Sciatic nerve (tissue), 2 donors: ENCODE measurements around the gene IL17B. TPM values are rescaled to one million over a fixed set of nuclear protein-coding genes. Genes with fewer than 3 reads are reported as not detected.
A peak's percentile ranks its signal among the peaks of the same experiment; 100 is the strongest.
"Not testable (repeated sequence)": the region's sequence is repeated elsewhere in the genome, so short reads cannot be mapped to it uniquely, and the experiment has no call there.

ENCODE experiments used
- ATAC-seq: fragments of 200-7000 bp; cut with Tn5 transposase; one replicate; pipeline ENCODE4 v1.9.1; 2020; ENCODE audit warnings: mild to moderate bottlenecking, moderate library complexity
- DNase-seq: peaks from one replicate; pipeline ENCODE4 v3.0.0-alpha.2; 2020; ENCODE audit warnings: low spot score
- intact Hi-C: fragments of 100-400 bp; cut with DNase I; formaldehyde crosslinking; loops from one replicate; pipeline ENCODE4 v1.14.2; 2022
- total RNA-seq: library from RNA; stranded (reverse); fragmentation: NEBNext Ultra II Directional; extraction: Animal tissue kit (Norgen Biotek cat#: 25700); gene quantifications from one replicate; pipeline ENCODE4 v1.2.1, GENCODE V29; 2021
- donor health status: DM: no; HTN: no; CAD: no.
- donor health status: DM: no; HTN: no; CAD: no.

IL17B gene
- total RNA-seq, 1 donor from 2014 or later, result 51.7 TPM

DNA sequence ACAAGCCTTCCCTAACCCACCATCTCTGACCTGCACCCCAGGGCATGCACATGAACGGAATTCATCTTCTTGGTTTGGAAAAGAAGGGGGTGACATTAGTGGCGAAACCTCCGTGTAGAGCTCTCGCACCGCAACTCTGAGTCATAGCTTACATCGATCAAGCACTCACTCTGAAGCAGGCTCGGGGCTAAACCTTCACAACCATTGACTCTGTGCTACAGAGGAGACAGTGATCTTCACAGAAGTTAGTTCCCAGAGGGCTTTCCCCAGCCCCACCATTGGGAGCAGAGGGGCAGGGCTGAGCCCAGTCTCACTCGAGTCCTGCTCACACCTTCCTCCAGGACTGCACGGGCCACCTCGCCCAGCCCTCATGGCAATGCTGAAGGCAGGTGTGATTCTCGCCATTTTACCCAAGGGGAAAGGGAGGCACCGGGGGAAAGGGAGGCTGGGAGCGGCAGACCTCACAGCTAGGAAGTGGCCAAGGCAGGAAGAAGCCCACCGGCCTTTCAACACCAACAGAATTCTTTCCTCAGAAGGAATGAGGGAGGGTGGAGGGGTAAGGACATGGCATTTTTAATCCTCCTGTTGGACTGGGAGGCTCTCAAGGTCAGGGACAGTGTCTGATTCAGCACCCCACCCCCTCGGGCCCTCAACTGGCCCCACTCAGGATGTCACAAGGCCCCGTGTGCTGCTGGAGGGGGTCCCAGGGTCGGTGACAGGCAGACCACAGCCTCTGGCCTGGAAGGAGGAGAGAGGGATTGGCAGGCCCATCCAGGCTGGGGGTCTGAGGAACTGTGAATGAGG, 25.9 kb upstream of the IL17B start:
- DNase-seq, result no peak
- intact Hi-C loops, result no loop called here
- no peak for ATAC-seq

DNA sequence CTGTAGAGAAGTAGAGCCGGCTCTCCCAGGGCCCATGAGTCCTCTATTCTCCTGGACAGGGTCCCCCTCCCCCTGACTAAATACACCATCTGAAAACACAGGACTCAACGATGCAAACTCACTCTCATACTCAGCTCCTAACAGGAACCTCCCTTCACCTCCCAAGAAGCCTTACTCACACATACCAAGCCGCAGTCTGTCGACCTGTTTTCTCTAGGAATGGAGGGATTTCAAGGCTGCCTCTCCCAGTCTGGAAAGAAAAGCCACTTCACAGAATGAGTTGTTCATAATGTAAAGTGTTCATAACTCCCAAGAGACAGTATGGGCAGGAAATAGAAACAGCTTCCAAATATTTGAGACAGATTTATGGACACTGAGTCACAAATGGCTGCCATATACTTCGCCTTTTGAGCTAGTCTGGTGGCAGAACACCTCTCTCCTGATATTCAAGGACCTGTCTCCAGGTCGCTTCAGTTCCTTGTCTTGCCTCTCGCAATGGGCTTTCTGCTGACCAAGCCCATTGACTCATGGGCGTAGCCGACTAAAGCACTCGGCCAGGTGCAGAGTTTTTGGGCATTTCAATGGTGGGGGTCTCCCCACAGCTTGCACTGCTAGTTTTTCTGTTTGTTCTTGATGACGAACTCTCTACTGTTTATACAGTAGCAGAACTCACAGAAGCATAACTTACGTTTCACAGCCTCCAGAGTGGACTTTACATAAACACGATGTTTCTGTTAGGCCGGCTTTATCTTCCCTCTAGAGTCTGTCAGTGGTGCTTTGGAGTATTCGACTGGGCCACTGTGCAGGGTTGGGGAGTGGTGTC, 25.0 kb upstream of the IL17B start:
- intact Hi-C loops, result no loop called here
- ATAC-seq (no peak), DNase-seq (no peak)

DNA sequence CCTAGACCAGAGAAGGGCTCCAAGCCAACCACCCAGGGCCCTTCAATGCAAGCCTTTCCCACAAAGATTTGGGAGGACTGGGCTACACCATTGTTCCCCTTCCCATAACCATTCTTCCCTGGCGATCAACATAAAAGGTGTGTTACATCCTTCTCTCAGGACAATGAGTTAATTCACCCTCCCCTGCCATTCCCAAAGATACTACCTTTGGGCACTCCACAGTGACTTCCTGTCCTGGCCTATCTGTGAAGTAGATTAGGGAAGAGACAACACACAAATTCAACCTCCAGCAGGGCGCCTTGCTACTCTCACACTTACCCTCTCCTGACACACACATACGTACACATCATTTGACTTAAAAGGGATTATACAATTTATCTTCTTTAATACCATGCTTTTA, 23.2 kb upstream of the IL17B start:
- DNase-seq, result no peak
- no peak for ATAC-seq
- intact Hi-C loops, result no loop called here

DNA sequence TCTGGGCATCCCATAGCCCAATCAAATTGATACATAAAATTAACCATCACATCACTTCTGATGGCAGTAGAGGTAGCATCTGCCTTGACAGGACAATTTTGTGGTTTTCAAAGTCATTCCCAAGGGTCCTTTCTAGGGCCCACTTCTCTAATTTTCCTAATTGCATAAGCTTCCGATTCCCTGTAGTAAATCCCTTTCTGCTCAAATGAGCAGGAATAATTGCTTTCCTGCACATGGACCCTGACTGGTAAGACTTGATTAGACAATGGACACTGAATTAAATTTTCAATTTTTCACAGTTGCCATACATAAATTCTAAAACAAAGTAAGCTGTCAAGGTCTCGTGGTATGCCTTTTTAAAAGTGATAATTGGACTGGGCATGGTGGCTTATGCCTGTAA, 22.0 kb upstream of the IL17B start:
- DNase-seq (no peak), ATAC-seq (no peak)
- intact Hi-C loops, result no loop called here

DNA sequence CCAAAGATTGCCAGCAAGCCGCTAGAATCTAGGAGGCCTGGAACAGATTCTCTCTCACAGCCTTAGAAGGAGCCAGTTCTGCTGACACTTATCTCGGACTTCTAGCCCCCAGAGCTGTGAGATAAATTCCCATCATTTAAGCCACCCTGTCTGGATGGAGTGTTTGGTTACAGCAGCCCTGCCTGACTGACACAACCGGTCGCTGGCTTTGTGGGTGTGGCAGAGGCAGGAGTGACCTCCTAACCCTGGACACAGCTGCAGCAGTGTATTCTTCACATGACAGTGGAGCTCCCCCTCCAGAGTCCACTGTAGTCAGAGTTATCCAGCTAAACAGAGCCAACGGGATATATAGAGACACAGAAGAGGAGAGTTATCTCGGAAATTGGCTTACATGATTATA, 21.2 kb upstream of the IL17B start:
- DNase-seq (no peak), ATAC-seq (peak; percentile 65)
- intact Hi-C loops, result no loop called here

DNA sequence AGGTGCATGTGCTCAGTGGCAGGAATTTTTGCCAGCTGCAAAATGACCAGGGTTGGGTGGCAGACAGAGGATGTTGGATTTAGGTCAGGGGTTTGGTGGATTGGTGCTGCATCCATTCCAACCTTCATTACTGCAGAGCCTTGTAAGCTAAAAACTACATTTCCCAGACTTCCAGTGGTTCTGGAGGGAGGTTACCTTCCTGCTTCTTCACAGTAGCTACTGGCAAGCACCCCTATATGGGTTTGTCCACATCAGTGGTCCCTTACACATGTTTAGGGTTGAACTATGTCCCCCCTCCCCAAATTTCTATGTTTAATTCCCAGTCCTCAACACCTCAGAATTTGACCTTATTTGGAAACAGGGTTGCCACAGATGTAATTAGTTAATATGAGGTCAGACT, 20.7 kb upstream of the IL17B start:
- DNase-seq (no peak), ATAC-seq (no peak)
- intact Hi-C loops, result no loop called here

DNA sequence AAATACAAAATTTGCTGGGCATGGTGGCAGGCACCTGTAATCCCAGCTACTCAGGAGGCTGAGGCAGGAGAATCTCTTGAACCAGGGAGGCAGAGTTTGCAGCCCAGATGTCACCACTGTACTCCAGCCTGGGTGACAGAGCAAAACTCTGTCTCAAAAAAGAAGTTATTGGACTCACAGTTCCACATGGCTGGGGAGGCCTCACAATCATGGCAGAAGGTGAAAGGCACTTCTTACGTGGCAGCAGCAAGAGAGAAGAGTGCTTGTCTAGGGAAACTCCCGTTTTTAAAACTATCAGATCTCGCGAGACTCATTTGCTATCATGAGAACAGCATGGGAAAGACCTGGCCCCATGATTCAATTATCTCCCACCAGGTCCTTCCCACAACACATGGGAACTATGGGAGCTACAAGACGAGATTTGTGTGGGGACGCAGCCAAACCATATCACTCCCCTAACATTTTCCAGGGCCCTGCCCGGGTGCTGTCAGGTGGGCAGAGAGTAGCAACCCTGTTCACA, 19.7 kb upstream of the IL17B start:
- DNase-seq, ATAC-seq, intact Hi-C loops: not testable (repeated sequence)

DNA sequence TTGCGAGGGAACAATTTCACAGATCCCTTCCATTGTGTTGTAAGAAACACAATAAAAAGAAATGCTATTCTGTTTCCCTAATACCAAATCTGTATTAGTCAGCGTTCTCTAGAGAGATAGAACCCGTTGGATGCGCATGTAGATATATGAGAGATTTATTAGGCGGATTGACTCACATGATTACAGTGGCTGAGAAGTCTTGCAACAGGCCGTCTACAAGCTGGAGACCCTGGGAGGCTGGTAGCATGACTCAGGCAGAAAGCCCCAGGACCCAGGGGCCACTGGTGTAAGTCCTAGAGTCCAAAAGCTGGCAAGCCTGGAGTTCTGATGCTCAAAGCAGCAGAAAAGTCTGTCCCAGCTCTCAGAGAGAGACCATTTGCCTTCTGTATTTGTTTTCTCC, 18.4 kb upstream of the IL17B start:
- no peak for DNase-seq
- intact Hi-C loops, result no loop called here
- ATAC-seq, result peak; percentile 91

DNA sequence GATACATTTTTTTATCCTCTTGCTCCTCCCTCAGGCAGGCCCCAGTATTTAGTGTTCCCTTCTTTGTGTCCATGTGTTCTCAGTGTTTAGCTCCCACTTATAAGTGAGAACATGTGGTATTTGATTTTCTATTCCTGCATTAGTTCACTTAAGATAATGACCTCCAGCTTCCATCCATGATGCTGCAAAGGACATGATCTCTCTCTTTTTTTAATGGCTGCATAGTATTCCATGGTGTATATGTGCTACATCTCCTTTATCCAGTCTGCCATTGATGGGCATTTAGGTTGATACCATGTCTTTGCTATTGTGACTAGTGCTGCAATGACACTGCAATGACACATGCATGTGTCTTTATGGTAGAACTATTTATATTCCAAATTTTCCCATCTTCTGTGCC, 15.9 kb upstream of the IL17B start:
- DNase-seq, ATAC-seq, intact Hi-C loops: not testable (repeated sequence)

DNA sequence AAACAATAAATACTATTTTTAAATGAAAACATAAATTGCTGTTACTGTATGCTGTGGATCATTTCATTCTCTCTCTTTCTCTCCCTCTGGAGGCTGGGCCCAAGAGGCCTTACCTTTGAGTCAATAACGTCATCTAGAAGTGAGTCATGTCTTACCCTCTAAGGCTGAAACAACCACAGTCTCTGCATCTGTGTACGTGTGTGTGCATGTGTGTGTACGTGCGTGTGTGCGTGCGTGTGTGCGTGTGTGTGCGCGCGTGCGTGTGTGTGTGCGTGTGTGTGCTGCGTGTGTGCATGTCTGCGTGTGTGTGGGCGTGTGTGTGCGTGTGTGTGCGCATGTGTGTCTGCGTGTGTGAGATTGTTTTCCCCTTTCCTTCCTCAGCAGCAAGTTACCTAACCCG, 13.6 kb upstream of the IL17B start:
- ATAC-seq, result no peak
- DNase-seq, result no peak
- intact Hi-C loops, result no loop called here

DNA sequence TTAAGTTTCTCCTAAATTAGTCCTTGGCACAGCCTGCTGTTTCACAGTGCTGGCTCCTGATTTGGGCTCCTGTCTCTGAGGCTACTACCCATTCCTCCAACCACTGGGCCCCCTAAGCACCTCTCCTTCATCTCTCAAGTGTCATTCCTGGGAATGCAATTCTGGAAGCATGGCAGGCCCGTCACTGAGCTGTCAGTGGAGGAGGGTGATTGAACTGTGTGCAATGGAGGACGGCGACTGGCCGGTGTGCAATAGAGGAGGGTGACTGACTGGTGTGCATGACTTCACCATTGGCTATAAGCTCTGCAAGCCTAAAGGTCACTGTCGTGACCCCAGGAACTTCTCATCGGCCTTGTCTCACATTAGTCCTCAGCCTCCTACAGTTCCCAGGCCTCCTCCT, 12.4 kb upstream of the IL17B start:
- ATAC-seq (no peak), DNase-seq (no peak)
- intact Hi-C loops, result no loop called here

DNA sequence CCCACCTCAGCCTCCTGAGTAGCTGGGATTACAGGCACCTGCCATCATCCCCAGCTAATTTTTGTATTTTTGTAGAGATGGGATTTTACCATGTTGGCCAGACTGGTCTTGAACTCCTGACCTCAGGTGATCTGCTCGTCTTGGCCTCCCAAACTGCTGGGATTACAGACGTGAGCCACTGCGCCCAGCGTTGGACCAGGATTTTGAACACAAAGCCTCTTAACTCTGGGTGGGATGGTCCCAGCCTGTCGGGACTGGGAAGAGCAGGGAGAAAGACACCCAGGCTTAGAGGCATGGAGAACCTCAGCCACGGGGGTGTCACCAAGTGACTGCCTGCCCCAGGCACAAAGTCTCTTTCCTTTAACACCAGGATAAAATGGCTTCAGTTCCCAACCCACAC, 12.0 kb upstream of the IL17B start:
- ATAC-seq, DNase-seq, intact Hi-C loops: not testable (repeated sequence)

DNA sequence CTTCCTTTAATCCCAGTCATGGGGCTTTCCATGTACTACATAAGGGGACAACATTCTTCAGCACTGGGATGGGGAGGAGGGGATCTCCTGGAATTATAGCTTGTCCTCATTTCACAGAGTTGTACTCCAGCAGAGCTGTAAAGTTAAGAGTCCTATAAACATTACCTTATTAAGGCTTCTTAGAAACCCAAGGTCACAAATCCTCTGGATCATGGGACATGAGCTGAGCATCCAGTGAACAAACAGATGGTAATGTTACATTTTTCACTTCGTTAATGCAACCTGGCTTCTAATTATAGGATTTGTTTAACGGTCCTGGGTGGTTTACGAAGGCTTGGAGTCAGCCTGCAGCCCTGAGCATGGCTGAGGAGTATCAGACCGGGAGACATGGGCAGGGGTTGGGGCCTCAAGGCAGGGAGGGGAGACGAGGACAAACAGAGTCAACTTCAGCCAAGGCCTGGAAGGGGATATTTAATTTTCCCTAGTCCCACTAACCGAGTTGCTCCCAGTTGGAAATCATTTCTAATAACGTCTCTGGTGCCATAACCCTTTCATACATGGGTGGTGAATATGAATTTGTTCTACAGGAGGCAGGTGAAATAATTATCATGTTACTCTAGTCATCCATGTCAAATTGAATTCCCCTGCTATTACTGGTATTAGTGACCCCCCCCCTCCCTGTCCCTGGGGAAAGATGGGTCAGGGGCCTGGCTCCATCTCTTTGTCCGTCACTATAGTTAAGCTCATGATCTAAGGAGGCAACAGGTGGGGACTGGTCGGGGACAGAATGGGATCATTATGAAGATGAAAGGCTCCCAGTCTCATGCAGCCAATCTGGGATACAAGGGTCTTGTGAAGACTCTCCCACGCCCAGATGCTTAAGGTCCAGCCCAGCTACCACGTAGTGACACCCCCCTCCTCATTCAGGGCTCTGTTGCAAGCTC, 10.7 kb upstream of the IL17B start:
- intact Hi-C loops, result loop anchor here (5.0 kb wide), 1 partner anchor 32 kb away; no protein-coding TSS in a partner anchor
- DNase-seq, result no peak
- no peak for ATAC-seq

DNA sequence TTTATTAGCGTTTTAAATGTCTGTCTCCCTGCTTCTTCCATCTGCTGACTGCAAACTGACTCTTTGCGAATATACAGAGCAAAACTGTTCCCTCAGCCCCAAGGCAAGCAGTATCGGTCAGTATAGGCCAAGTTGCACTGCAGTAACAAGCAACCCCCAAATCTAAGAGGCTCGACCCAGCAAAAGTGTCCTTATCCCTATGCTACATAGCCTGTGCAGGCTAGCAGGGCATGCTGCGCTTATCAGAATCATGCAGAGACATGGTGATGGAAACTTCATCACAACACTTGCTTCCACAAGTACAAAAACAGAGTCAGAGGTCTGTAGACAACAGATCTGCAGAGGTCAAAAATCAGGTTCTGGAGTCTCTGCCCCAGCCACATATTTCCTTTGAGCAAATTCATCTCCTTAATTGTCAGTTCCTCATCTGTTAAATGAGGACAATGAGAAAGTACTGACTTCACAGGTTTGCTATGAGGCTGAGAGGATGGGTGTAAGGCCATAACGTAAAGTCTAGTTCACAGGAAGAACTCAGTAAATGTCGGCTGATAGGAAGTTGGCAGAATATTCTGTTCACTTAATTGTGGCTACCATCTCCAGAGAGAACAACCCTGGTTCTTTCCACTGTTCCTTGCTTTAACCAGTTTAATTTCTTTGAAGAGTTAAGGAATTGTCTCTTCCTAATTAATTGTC, 9.6 kb upstream of the IL17B start:
- intact Hi-C loops, result loop anchor here (5.0 kb wide), 1 partner anchor 34 kb away; no protein-coding TSS in a partner anchor
- DNase-seq, result no peak
- ATAC-seq, result no peak

DNA sequence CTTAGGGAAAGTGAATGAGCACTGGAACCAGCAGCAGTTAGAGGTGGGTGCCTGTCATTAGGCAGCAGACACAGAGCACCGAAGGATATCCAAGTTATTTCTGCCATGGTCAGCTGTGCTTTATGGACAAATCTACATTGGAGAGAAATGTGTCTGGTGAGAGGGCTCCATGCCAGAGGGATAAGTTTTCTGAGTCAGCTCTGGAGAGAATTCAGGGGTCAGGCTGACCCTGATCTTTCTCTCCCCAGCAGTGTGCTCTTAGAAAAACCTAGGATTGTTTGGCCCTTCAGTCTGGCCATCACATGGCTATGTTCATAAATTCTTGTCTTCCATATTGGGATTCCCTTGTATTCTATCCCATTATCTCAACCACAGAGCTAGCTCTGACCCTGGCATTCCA, 8.9 kb upstream of the IL17B start:
- intact Hi-C loops, result loop anchor here (5.0 kb wide), 1 partner anchor 34 kb away; no protein-coding TSS in a partner anchor
- ATAC-seq (peak; percentile 2), DNase-seq (no peak)

DNA sequence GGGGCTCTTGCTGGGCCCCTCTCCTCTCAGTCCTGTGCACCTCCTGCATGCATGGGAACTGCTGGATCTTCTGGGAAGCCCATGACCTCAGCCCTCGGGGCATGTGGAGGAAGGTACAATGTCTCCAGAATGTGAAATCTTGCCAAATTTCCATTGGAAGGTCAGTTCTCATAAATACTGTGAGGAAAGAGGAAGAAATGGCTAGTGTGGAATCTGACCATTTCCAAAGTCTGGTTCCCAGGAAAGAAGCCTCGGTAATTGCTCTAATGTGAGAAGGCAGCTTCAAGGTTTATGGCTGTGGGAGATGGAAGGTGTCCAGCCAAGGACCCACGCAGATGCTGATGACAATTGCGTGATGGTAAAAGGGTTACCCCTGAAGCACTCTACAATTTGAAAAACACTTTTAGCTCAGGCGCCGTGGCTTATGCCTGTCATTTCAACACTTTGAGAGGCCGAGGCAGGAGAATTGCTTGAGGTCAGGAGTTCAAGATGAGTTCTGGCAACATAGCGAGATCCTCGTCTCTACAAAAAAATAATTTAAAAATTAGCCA, 8.1 kb upstream of the IL17B start:
- ATAC-seq (peak; percentile 55), DNase-seq (no peak)
- intact Hi-C loops, result loop anchor here (5.0 kb wide), 1 partner anchor 35 kb away; no protein-coding TSS in a partner anchor

DNA sequence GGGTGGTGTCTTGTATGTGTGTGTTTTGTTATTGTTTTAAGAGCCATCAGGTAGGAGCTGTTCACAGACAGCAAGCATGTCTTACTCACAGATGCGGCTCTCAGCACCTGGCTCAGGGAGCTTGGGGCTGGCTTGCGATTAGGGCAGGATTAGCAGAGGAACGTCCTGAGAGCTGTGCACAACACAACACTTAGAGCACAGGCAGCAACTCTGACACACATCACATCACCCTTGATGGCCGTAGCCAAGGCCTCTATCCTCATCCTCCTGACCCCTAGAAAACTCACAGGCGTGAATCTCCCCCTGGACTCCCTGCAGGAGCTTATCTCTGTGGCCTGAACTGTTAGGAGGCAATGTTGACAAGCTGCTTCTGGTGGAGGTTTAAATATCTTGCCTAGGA, 7.1 kb upstream of the IL17B start:
- DNase-seq, result no peak
- intact Hi-C loops, result loop anchor here (5.0 kb wide), 1 partner anchor 36 kb away; no protein-coding TSS in a partner anchor

DNA sequence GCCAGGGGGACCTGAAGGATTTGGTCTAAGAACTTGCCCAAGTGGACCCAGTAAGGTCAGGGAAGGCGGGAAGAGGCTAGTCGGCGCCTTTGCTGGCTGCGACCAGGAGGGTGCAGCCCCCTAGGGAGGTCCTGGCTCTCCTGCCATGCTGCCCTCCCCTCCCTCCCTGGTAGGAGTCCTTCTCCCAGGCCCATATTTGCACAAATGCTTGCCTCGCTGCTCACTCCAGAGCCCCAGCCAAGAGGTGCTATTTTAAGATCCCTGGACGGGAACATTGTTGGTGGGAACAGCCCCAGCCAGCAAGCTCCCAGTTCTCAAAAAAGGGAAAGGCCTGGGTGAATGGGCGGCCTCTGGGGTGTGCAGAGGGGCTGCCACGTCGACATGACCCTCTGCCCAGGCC, 4.3 kb upstream of the IL17B start:
- intact Hi-C loops, result loop anchor here (5.0 kb wide), 1 partner anchor 54 kb away; no protein-coding TSS in a partner anchor
- ATAC-seq (peak; percentile 5), DNase-seq (no peak)

More for the DNA sequence above, 7.1 kb upstream of the IL17B start:
- no peak for ATAC-seq
